GM20000 (cell line): ENCODE results near the gene NR6A1.

Source experiments
- DNase-seq: peaks from one replicate; pipeline ENCODE4 v3.0.0; 2012; ENCODE audit warnings: low spot score
- TF ChIP-seq, protein P1 (sequence below): IDR thresholded peaks from 2 replicates; pipeline ENCODE4 v1.5.1; 2012; ENCODE audit warnings: mild to moderate bottlenecking, control low read depth; ENCODE audit errors: extremely low read depth, missing control alignments

The NR6A1 gene

DNA sequence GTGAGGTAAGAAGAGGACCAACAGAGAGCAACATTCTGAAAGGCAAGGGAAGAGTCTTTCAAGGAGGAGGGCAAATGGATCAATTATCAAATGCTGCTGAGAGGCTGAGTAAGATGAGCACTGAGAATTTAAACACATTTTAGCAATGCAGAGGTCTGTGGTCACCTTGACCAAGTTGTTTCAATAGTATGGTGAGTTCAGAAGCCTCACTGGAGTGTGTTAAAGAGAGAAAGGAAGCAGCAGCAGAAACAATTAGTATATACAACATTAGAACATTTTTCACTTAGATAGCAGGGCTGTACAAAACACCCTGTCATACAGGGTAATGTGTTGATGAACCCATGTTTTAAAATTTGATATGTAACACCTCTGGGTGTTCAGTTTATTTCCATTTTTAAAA lies 131.5 kb downstream of the NR6A1 start:
- no peak for DNase-seq
- TF ChIP-seq, protein P1, sequence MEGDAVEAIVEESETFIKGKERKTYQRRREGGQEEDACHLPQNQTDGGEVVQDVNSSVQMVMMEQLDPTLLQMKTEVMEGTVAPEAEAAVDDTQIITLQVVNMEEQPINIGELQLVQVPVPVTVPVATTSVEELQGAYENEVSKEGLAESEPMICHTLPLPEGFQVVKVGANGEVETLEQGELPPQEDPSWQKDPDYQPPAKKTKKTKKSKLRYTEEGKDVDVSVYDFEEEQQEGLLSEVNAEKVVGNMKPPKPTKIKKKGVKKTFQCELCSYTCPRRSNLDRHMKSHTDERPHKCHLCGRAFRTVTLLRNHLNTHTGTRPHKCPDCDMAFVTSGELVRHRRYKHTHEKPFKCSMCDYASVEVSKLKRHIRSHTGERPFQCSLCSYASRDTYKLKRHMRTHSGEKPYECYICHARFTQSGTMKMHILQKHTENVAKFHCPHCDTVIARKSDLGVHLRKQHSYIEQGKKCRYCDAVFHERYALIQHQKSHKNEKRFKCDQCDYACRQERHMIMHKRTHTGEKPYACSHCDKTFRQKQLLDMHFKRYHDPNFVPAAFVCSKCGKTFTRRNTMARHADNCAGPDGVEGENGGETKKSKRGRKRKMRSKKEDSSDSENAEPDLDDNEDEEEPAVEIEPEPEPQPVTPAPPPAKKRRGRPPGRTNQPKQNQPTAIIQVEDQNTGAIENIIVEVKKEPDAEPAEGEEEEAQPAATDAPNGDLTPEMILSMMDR, result no peak

DNA sequence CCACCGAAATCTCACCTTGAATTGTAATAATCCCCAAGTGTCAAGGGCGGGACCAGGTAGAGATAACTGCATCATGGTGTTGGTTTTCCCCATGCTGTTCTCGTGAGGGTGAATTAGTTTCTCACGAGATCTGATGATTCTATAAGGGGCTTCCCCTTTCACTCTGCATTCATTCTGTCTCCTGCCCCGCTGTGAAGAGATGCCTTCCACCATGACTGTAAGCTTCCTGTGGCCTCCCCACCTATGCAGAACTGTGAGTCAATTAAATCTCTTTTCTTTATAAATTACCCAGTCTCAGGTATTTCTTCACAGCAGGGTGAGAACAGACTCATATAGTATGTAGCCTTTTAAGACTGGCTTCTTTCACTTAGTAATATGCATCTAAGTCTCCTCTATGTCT lies 135.8 kb downstream of the NR6A1 start:
- no peak for DNase-seq
- TF ChIP-seq, protein P1, result no peak

DNA sequence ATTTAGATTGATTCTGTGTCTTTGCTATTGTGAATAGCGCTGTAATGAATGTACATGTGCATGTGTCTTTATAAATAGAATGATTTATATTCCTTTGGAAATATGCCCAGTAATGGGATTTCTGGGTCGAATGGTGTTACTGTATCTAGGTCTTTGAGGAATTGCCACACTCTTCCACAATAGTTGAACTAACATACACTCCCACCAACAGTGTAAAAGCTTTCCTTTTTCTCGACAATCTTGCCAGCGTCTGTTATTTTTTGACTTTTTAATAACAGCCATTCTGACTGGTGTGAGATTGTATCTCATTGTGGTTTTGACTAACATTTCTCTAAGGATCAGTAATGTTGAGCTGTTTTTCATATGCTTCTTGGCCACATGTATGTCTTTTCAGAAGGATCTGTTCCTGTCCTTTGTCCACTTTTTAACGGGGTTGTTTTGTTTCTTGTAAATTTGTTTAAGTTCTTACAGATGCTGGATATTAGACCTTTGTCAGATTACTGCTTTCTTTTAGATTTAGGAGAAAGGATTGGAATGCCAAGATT lies 139.0 kb downstream of the NR6A1 start:
- DNase-seq, result no peak
- TF ChIP-seq, protein P1, result no peak

DNA sequence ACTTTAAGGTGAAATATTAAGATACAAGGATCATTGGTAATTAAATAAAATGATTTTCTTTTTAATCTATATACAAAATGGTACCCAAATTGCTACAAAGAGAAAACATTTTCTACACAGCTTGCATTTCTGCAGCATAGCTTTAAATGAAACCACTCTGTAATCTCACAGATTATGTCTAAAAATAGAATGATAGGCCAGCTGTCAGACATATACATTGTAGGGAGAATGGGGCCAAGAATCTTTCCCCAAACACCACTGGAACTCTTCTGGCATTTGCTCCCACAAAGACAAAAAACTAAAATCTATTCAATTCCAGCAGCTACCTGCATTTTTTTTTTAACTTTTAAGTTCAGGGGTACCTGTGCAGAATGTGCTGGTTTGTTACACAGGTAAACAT lies 139.8 kb downstream of the NR6A1 start:
- DNase-seq, result no peak
- TF ChIP-seq, protein P1, result no peak

DNA sequence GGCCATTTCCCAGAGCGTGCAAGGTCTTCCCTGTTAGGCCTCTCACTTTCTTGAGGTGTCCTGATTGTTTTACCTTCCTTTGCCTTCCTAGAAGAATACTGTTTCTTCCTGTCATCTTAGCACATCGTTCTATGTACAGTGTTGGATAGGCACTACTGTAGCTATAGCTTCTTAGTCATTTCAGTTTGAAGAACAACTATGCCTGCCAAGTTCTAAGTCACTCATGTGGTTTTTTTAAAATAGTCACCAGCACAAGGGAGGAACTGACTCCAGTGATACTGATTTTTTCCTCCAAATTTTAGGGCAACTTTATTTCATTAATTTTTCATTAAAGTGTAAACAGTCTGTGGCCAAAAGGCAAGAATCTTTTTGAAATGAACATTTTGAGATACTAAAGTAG lies 141.5 kb downstream of the NR6A1 start:
- no peak for DNase-seq
- TF ChIP-seq, protein P1, result no peak

DNA sequence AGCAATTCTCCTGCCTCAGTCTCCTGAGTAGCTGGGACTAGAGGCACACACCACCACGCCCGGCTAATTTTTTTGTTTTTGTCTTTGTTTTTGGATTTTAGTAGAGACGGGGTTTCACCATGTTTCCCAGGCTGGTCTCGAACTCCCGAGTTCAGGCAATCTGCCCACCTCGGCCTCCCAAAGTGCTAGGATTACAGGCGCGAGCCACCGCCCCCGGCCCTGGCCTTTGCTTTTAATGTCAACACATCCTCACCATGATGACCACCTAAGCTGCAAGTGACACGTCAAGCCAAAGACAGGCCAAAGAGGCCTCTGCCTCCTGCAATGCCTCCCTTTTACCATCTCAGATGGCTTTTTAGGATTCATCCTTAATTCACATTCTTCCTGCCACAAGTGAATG lies 142.4 kb downstream of the NR6A1 start:
- TF ChIP-seq, protein P1, result no peak
- no peak for DNase-seq

DNA sequence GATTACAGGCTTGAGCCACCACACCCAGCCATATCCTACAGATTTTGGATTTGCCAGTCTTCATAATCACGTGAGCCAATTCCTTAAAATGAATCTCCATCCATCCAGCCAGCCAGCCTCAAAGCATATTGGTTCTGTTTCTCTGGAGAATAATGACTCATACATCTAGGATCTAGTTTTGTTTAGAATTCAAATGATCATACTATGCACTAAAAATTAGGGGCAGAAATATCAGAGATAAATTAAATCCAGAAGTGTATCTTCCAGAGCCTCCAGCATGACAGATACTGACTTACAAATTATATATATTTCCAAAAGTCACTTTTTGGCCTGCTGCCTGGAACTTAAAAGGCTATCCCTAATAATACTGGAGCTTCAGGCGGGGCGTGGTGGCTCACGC lies 144.8 kb downstream of the NR6A1 start:
- TF ChIP-seq, protein P1, result no peak

More for the DNA sequence above, 144.8 kb downstream of the NR6A1 start:
- no peak for DNase-seq
